Karpas-422 (cell line): Measurements from ENCODE around the gene RGS17. TPM values are rescaled to one million over a fixed set of nuclear protein-coding genes. Genes with fewer than 3 reads are reported as not detected.
A peak's percentile ranks its signal among the peaks of the same experiment; 100 is the strongest.
"Not testable (repeated sequence)": the region's sequence is repeated elsewhere in the genome, so short reads cannot be mapped to it uniquely, and the experiment has no call there.

Source experiments
- DNase-seq: peaks from one replicate; pipeline ENCODE4 v3.0.0-alpha.2; 2015
- H2AFZ ChIP-seq: fragments of 200-600 bp; sonication (generic); 2 replicates; pipeline ENCODE4 v1.6.1; 2014; ENCODE audit warnings: antibody characterized with exemption, low read length, mixed read lengths
- H3K27ac ChIP-seq: fragments of 200-600 bp; sonication (generic); 2 replicates; pipeline ENCODE4 v1.5.1; 2014; ENCODE audit warnings: mild to moderate bottlenecking, low read length, moderate library complexity
- H3K27me3 ChIP-seq: fragments of 200-600 bp; sonication (generic); 2 replicates; pipeline ENCODE4 v1.6.1; 2014; ENCODE audit warnings: low read length, mixed read lengths
- H3K36me3 ChIP-seq: fragments of 200-600 bp; sonication (generic); 2 replicates; pipeline ENCODE4 v1.6.1; 2014; ENCODE audit warnings: low read length, mixed read lengths; ENCODE audit not compliant: insufficient read depth
- H3K4me1 ChIP-seq: fragments of 200-600 bp; sonication (generic); 2 replicates; pipeline ENCODE4 v1.6.1; 2014; ENCODE audit warnings: mild to moderate bottlenecking, low read length, mixed read lengths
- H3K4me2 ChIP-seq: fragments of 200-600 bp; sonication (generic); 2 replicates; pipeline ENCODE4 v1.6.1; 2014; ENCODE audit warnings: low read length, low read depth, mild to moderate bottlenecking; ENCODE audit not compliant: poor library complexity, severe bottlenecking
- H3K4me3 ChIP-seq: fragments of 200-600 bp; sonication (generic); 2 replicates; pipeline ENCODE4 v1.5.1; 2014; ENCODE audit warnings: mild to moderate bottlenecking, antibody characterized with exemption, low read length, mixed read lengths
- H3K79me2 ChIP-seq: fragments of 200-600 bp; sonication (generic); 2 replicates; pipeline ENCODE4 v1.6.1; 2014; ENCODE audit warnings: mild to moderate bottlenecking, low read length, mixed read lengths
- H3K9ac ChIP-seq: fragments of 200-600 bp; sonication (generic); 2 replicates; pipeline ENCODE4 v1.6.0; 2014; ENCODE audit warnings: low read length
- H3K9me2 ChIP-seq: fragments of 200-600 bp; sonication (generic), shearing (Covaris generic); replicated peaks from 2 replicates; pipeline ENCODE4 v1.6.0; 2014; ENCODE audit warnings: mild to moderate bottlenecking, low read length, moderate library complexity; ENCODE audit not compliant: insufficient read depth
- H3K9me3 ChIP-seq: fragments of 300-700, 200-600 bp; sonication (generic); 2 replicates; pipeline ENCODE4 v1.6.1; 2014; ENCODE audit warnings: low read length, mixed read lengths
- H4K20me1 ChIP-seq: fragments of 200-600 bp; sonication (generic); 2 replicates; pipeline ENCODE4 v1.6.1; 2014; ENCODE audit warnings: mild to moderate bottlenecking, antibody characterized with exemption, low read length, low read depth; ENCODE audit not compliant: insufficient read depth
- total RNA-seq: library from RNA; depleted of rRNA; stranded (reverse); fragments of >200 nt; shearing (Covaris generic); gene quantifications from 2 replicates; pipeline ENCODE4 v1.2.3, GENCODE V29; 2014; ENCODE audit warnings: low replicate concordance

The RGS17 gene
- total RNA-seq, 1 experiment from 2014 or later = not detected

GRCh38 chr6:153000790-153001189 lies 130.3 kb downstream of the RGS17 start:
- H3K4me1 ChIP-seq = peaks cover 59% of the 10 kb centered on the region
- peaks cover 36% of the 10 kb centered on the region for H3K36me3 ChIP-seq
- not testable (repeated sequence) for H3K27me3 ChIP-seq, H2AFZ ChIP-seq, H3K27ac ChIP-seq, DNase-seq, H3K9me3 ChIP-seq, H4K20me1 ChIP-seq, H3K9me2 ChIP-seq
- peak overlapping the region; percentile 92; the same call in 1 of the 2 replicates for H3K9ac ChIP-seq
- peaks cover 74% of the 10 kb centered on the region for H3K79me2 ChIP-seq
- peak overlapping the region; percentile 97 for H3K4me3 ChIP-seq
- H3K4me2 ChIP-seq = peak overlapping the region; percentile 80

- no peak for DNase-seq
- H3K27ac ChIP-seq = no peak overlapping the region
- peaks cover 80% of the 10 kb centered on the region for H3K79me2 ChIP-seq
- H3K9me3 ChIP-seq = no peaks in the 10 kb centered on the region
- H3K4me3 ChIP-seq = peak overlapping the region; percentile 97; the same call in 1 of the 2 replicates
- H3K4me2 ChIP-seq = peak overlapping the region; percentile 80
- no peaks in the 10 kb centered on the region; the same call in 1 of the 2 replicates for H4K20me1 ChIP-seq
- no peaks in the 10 kb centered on the region for H3K27me3 ChIP-seq
- peaks cover 63% of the 10 kb centered on the region for H3K4me1 ChIP-seq
- H3K9me2 ChIP-seq = no peaks in the 10 kb centered on the region
- H3K36me3 ChIP-seq = peaks cover 40% of the 10 kb centered on the region
- H2AFZ ChIP-seq = no peak overlapping the region
- no peak overlapping the region for H3K9ac ChIP-seq
Observed at GRCh38 chr6:153000243-153000642, 130.8 kb downstream of the RGS17 start.

GRCh38 chr6:152999538-152999937 lies 131.5 kb downstream of the RGS17 start:
- not testable (repeated sequence) for H3K9me2 ChIP-seq, H3K4me2 ChIP-seq, H4K20me1 ChIP-seq, H2AFZ ChIP-seq, H3K27ac ChIP-seq, H3K27me3 ChIP-seq, H3K4me3 ChIP-seq, DNase-seq, H3K9me3 ChIP-seq, H3K9ac ChIP-seq
- Histone ChIP-seq H3K36me3 (peaks cover 45% of the 10 kb centered on the region), H3K4me1 (peaks cover 63% of the 10 kb centered on the region), H3K79me2 (peaks cover 86% of the 10 kb centered on the region)

- Histone ChIP-seq H3K79me2 (peaks cover 88% of the 10 kb centered on the region), H3K9ac (no peak overlapping the region), H3K4me3 (no peak overlapping the region), H2AFZ (no peak overlapping the region), H3K27me3 (no peaks in the 10 kb centered on the region), H3K9me3 (no peaks in the 10 kb centered on the region), H3K27ac (no peak overlapping the region), H3K4me1 (peaks cover 34% of the 10 kb centered on the region), H3K4me2 (no peak overlapping the region), H3K9me2 (no peaks in the 10 kb centered on the region), H4K20me1 (no peaks in the 10 kb centered on the region), H3K36me3 (peaks cover 68% of the 10 kb centered on the region)
- no peak for DNase-seq
Observed at GRCh38 chr6:152993847-152994246, 137.2 kb downstream of the RGS17 start.

GRCh38 chr6:152993431-152993830 lies 137.7 kb downstream of the RGS17 start:
- no peak for DNase-seq
- Histone ChIP-seq H4K20me1 (no peaks in the 10 kb centered on the region), H3K27me3 (no peaks in the 10 kb centered on the region), H3K27ac (no peak overlapping the region), H3K79me2 (peaks cover 84% of the 10 kb centered on the region), H3K4me2 (no peak overlapping the region), H3K36me3 (peaks cover 65% of the 10 kb centered on the region), H3K9me2 (no peaks in the 10 kb centered on the region), H2AFZ (no peak overlapping the region), H3K4me1 (peaks cover 30% of the 10 kb centered on the region), H3K9ac (no peak overlapping the region), H3K4me3 (no peak overlapping the region), H3K9me3 (no peaks in the 10 kb centered on the region)

- no peak overlapping the region for H3K9ac ChIP-seq
- peaks cover 18% of the 10 kb centered on the region for H3K4me1 ChIP-seq
- H2AFZ ChIP-seq = no peak overlapping the region
- no peak overlapping the region for H3K4me3 ChIP-seq
- H4K20me1 ChIP-seq = peaks cover 8% of the 10 kb centered on the region; the same call in 1 of the 2 replicates
- no peak for DNase-seq
- H3K27me3 ChIP-seq = no peaks in the 10 kb centered on the region
- H3K36me3 ChIP-seq = peaks cover 19% of the 10 kb centered on the region
- no peaks in the 10 kb centered on the region for H3K9me3 ChIP-seq
- H3K27ac ChIP-seq = no peak overlapping the region
- H3K79me2 ChIP-seq = peaks cover 68% of the 10 kb centered on the region
- H3K4me2 ChIP-seq = no peak overlapping the region
- no peaks in the 10 kb centered on the region for H3K9me2 ChIP-seq
Observed at GRCh38 chr6:152986978-152987377, 144.1 kb downstream of the RGS17 start.

GRCh38 chr6:152985300-152985699 lies 145.8 kb downstream of the RGS17 start:
- H3K4me3 ChIP-seq = peak overlapping the region; percentile 83
- peak overlapping the region; percentile 91 for H3K27ac ChIP-seq
- not testable (repeated sequence) for H3K9me2 ChIP-seq, H3K27me3 ChIP-seq, H3K9me3 ChIP-seq, H2AFZ ChIP-seq, DNase-seq
- peaks cover 16% of the 10 kb centered on the region for H4K20me1 ChIP-seq
- H3K79me2 ChIP-seq = peaks cover 68% of the 10 kb centered on the region
- H3K36me3 ChIP-seq = peaks cover 13% of the 10 kb centered on the region
- peaks cover 30% of the 10 kb centered on the region for H3K4me1 ChIP-seq
- H3K4me2 ChIP-seq = peak overlapping the region; percentile 84
- peak overlapping the region; percentile 93 for H3K9ac ChIP-seq

GRCh38 chr6:152984513-152984872 lies 146.6 kb downstream of the RGS17 start:
- H3K9me2 ChIP-seq = no peaks in the 10 kb centered on the region
- H3K9me3 ChIP-seq = no peaks in the 10 kb centered on the region
- H3K9ac ChIP-seq = peak overlapping the region; percentile 93
- peaks cover 16% of the 10 kb centered on the region for H3K36me3 ChIP-seq
- H3K4me3 ChIP-seq = peak overlapping the region; percentile 83
- peaks cover 20% of the 10 kb centered on the region for H4K20me1 ChIP-seq
- peaks cover 71% of the 10 kb centered on the region for H3K79me2 ChIP-seq
- no peak overlapping the region for H2AFZ ChIP-seq
- DNase-seq = peak; percentile 67
- H3K27ac ChIP-seq = peak overlapping the region; percentile 91
- H3K4me1 ChIP-seq = peaks cover 38% of the 10 kb centered on the region
- H3K27me3 ChIP-seq = no peaks in the 10 kb centered on the region
- peak overlapping the region; percentile 84 for H3K4me2 ChIP-seq
